Osteocyte (in vitro differentiated cells): ENCODE results near the gene APLN. TPM values are rescaled to one million over a fixed set of nuclear protein-coding genes. Genes with fewer than 3 reads are reported as not detected.

Source experiments
- DNase-seq: peaks from one replicate; pipeline ENCODE4 v3.0.0; 2021; ENCODE audit warnings: mixed read lengths; ENCODE audit not compliant: unreplicated experiment; ENCODE audit errors: extremely low spot score
- H3K27ac Mint-ChIP-seq: one replicate; pipeline ENCODE4 v1.8.0; 2021; ENCODE audit warnings: mild to moderate bottlenecking, mixed read lengths; ENCODE audit not compliant: unreplicated experiment
- H3K27me3 Mint-ChIP-seq: one replicate; pipeline ENCODE4 v1.8.0; 2021; ENCODE audit warnings: mixed read lengths; ENCODE audit not compliant: unreplicated experiment
- H3K36me3 Mint-ChIP-seq: one replicate; pipeline ENCODE4 v1.8.0; 2021; ENCODE audit warnings: mixed read lengths; ENCODE audit not compliant: unreplicated experiment
- H3K4me1 Mint-ChIP-seq: one replicate; pipeline ENCODE4 v1.8.0; 2021; ENCODE audit warnings: mixed read lengths; ENCODE audit not compliant: unreplicated experiment
- H3K4me3 Mint-ChIP-seq: one replicate; pipeline ENCODE4 v1.8.0; 2021; ENCODE audit warnings: mild to moderate bottlenecking, moderate library complexity, mixed read lengths; ENCODE audit not compliant: unreplicated experiment
- H3K9me3 Mint-ChIP-seq: one replicate; pipeline ENCODE4 v1.8.0; 2021; ENCODE audit warnings: mixed read lengths; ENCODE audit not compliant: unreplicated experiment
- total RNA-seq: library from RNA; stranded (reverse); gene quantifications from 2 replicates; pipeline ENCODE4 v1.2.1, GENCODE V29; 2021
- TF ChIP-seq, protein P1 (sequence below): fragments of 200-600 bp; sonication (generic); IDR thresholded peaks from 2 replicates; pipeline ENCODE4 v1.5.0; 2021; ENCODE audit warnings: antibody characterized with exemption, mild to moderate bottlenecking, moderate library complexity

The APLN gene
- total RNA-seq, 1 donor from 2014 or later, result 0.38 TPM

DNA sequence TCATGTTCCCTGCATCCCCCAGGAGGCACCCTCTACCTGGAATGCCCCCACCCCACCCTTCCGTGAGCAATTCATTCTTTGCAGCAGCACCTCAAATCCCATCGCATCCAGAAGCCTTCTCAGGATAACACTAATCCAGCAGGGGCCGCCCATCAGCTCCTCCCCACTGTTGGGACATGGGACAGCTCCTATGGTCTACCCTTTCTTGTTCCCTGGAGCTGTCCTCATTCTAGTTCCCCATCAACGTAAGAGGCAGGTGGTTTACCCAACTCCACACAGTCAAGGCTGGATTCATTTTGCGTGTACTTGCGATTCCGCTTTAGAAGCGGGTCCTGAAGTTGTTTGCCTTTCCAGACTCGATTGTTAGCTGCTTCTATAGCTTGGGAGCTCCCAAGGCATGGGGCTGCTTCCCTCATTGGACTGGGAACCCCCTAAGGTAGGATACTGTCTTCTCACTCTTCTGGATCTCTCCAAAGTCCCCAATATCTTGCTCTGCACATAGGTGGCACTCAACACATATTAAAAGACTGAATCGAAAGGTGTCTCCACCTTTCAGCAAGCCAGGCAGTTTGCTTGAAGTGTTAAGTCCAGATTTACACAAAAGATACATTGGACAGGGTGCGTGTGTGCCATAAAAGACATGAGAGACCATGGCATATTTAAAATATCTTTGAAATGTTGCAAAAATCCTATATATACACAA is 942 bp upstream of the APLN start:
- H3K9me3 Mint-ChIP-seq, result no peaks in the 10 kb centered on the region
- no peak overlapping the region for H3K27ac Mint-ChIP-seq
- H3K27me3 Mint-ChIP-seq, result peaks cover 19% of the 10 kb centered on the region
- no peaks in the 10 kb centered on the region for H3K36me3 Mint-ChIP-seq
- peak; percentile 63 for DNase-seq
- H3K4me3 Mint-ChIP-seq, result no peak overlapping the region
- TF ChIP-seq, protein P1, sequence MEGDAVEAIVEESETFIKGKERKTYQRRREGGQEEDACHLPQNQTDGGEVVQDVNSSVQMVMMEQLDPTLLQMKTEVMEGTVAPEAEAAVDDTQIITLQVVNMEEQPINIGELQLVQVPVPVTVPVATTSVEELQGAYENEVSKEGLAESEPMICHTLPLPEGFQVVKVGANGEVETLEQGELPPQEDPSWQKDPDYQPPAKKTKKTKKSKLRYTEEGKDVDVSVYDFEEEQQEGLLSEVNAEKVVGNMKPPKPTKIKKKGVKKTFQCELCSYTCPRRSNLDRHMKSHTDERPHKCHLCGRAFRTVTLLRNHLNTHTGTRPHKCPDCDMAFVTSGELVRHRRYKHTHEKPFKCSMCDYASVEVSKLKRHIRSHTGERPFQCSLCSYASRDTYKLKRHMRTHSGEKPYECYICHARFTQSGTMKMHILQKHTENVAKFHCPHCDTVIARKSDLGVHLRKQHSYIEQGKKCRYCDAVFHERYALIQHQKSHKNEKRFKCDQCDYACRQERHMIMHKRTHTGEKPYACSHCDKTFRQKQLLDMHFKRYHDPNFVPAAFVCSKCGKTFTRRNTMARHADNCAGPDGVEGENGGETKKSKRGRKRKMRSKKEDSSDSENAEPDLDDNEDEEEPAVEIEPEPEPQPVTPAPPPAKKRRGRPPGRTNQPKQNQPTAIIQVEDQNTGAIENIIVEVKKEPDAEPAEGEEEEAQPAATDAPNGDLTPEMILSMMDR, result no peak
- H3K4me1 Mint-ChIP-seq, result peaks cover 6% of the 10 kb centered on the region

DNA sequence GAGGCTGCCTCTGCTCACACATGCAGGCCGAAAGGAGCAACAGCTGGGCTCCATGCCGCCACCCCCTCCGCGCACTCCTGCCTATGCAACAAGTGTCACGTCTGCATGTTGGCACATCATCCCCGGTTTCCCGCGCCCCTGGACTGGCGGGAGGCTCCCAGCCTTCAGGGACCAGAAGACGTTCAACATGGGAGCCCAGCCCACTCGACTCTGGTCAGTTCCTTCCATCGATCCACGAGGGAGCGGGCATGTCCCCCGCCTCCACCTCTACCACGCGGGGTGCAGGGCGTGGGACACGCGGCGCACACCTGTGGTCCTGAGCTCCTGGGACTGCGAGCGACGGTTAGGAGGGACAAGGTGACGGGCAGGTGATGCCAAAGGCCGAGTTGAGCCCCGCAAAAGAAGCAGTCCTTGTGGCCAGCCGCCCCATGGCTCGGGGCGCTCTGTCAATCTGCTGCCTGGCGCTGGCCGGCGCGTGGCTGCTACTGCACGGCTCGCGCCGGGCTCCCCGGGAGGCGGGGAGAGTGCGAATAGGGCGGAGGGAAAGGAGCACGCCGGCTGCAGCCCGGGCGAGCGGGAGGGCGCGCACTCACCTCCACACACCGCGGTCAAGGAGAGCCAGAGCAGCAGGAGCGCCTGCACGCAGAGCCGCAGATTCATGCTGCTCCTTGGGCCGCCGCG is 645 bp downstream of the APLN start:
- peak; percentile 83 for DNase-seq
- no peak overlapping the region for H3K27ac Mint-ChIP-seq
- TF ChIP-seq, protein P1, result no peak
- H3K27me3 Mint-ChIP-seq, result peaks cover 25% of the 10 kb centered on the region
- peak overlapping the region; percentile 62 for H3K4me3 Mint-ChIP-seq
- no peaks in the 10 kb centered on the region for H3K9me3 Mint-ChIP-seq
- peaks cover 6% of the 10 kb centered on the region for H3K4me1 Mint-ChIP-seq
- no peaks in the 10 kb centered on the region for H3K36me3 Mint-ChIP-seq

DNA sequence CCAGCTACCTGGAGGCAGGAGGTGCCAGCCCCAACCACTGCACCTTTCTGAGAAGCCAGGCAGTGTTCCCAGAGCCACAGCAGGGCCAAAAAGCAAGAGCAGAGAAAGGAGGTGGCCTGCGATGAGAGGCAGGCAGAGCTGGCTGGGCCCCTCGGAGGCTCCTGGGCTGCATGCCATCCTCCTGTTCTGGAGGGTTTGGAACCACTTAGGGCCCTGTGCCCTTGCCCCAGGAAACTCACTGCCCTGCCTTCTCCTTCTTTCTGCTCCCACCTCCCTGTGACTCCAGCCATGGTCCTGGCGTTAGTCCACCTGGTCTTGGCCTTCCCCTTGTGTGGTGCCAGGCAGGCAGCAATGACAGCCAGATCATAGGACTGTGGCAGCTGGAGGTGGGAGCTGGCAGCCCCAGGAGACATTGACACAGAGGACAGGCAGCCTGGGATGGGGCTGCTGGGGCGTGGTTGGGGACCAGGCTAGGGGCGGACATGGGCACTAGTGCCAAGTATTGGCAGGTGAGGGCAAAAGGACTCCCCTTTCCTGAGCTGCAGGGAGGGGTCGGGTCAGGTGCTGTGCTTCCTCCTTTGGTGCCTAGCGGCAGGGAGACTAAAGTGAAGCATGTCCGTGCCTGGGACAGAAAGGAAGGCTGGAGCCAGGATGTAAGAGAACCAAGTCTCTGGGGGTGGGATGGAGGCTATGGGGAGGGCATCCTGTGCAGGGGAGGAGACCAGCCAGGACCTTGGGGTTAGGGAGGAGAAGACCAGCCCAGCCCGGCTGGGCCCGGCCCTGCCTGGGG is 1.4 kb downstream of the APLN start:
- DNase-seq, result peak; percentile 60
- Mint-ChIP-seq H3K4me3 (peak overlapping the region; percentile 62), H3K27ac (no peak overlapping the region), H3K36me3 (no peaks in the 10 kb centered on the region), H3K27me3 (peaks cover 25% of the 10 kb centered on the region), H3K9me3 (no peaks in the 10 kb centered on the region), H3K4me1 (peaks cover 6% of the 10 kb centered on the region)
- TF ChIP-seq, protein P1, result no peak

DNA sequence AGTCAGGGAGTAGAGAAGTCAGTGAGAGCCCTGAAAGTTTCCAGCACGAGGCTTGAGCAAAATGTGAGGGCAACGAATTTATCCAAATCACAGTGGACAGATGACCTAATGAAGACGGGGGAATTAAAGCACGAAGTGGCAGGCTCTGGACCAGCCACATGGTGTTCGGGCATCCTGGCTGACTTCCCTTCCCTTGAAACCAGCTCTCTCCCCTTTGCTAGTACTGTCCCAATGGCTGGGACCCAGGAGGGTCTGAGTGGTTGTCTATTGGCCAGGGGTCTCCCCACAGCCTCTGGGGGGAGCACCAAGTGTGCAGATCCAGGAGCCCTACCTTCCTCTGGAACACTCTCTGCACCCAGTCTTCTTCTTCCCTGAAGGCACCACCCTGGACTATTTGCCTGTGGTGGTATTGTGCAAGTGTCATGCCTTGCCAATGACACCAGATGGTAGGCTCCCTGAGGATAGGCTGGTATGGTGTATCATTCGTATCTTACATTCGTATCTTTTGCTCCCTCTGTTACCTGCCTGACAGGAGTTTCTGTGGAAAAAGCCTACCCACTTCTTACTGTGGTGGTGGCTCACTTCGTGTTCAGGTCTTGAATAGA is 2.1 kb downstream of the APLN start:
- H3K27ac Mint-ChIP-seq, result no peak overlapping the region
- peak; percentile 48 for DNase-seq
- TF ChIP-seq, protein P1, result no peak
- H3K9me3 Mint-ChIP-seq, result no peaks in the 10 kb centered on the region
- no peak overlapping the region for H3K4me3 Mint-ChIP-seq
- no peaks in the 10 kb centered on the region for H3K36me3 Mint-ChIP-seq
- peaks cover 28% of the 10 kb centered on the region for H3K27me3 Mint-ChIP-seq
- H3K4me1 Mint-ChIP-seq, result peaks cover 6% of the 10 kb centered on the region
